ENCODE measurements around the gene CFAP141. TPM values are rescaled to one million over a fixed set of nuclear protein-coding genes. Genes with fewer than 3 reads are reported as not detected.
"Not testable (repeated sequence)": the region's sequence is repeated elsewhere in the genome, so short reads cannot be mapped to it uniquely, and the experiment has no call there.

The CFAP141 gene
- total RNA-seq: not detected

DNA sequence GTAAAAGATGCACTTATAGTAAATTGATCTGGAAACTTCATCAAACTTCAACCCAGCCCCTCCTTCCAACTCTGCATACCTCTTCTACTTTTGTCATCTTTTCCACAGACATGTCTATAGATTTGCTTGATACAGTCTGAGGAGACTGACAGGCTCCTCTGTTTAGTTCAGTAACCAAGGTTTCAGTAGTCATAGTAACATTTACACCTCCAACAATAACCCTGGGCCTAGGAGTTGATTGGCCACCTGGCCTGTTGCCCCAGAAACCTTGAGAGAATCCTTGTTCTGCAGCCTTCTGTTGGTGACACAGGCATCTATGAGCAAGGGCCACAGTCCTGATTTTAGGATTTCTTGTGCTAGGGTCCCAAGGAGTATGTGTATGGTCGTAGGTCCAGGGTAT lies at the start of gene CFAP141:
TSS of gene CFAP141 (minus strand) at position 138 of the 400 bp plus-strand sequence. CDS start at position 112, 26 bp downstream.
- intact Hi-C loops (cut with DNase I): no loop called here
- DNase-seq (ENCODE audit: low spot score): no peak
- ATAC-seq: no peak

- intact Hi-C loops (cut with DNase I): no loop called here
Observed at GRCh38 chr1:154253671-154254070, 47.5 kb upstream of the CFAP141 start.

DNA sequence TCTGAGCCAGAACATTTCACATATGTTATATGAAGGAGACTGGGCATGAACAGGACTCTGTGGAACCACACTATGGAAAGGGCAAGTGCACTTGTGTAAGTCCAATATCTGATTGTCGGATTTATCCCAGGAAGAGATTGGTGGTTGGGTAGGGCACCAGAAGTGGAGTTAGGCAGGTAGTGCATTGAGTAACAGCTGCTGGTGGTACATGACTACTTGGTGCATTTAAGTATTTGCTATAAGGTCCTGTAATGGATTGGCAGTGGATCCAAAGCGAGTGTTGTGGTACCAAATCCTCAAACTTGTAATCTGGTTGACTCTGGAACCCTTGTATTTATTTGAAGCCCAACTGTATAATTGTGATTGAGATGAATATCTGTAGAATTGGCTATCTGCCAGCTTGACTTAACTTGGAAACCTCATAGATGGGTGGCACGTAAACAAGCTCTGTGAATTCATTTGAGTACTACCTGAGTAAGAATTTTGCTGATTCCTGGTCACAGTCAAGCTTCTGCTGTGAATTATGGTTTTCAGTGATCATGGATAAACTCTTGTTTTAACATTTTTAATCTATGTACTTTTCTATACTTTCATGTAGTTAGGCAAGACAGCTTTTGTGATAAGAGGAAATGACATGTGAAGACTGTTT lies 35.7 kb upstream of the CFAP141 start:
- intact Hi-C loops (cut with DNase I): no loop called here
- DNase-seq (ENCODE audit: low spot score): no peak

More at GRCh38 chr1:154253671-154254070, 47.5 kb upstream of the CFAP141 start:
- no peak for DNase-seq (ENCODE audit: low spot score)
- ATAC-seq: no peak

GRCh38 chr1:154240294-154240833 lies 34.2 kb upstream of the CFAP141 start:
- no peak for ATAC-seq
- intact Hi-C loops (cut with DNase I): no loop called here
- DNase-seq (ENCODE audit: low spot score): no peak

More for the DNA sequence above, 35.7 kb upstream of the CFAP141 start:
- ATAC-seq: no peak

DNA sequence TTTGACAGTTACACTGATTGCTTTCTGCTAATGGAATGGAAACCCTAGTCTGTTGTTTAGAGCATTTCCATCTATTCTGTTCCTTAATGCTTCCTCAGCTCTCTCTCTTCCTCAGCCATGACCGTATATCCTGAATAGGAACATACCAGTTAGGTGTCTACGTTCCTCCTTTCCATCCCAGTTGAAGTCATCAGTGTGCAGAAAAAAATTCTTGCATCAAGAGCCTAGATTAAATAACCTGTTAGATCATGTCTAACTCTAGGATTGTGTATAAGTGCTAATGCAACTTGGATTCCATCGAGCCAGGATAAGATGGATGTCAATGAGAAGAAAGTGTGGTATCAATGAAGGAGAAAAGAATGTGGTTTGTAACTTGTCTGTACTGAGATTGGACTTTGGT lies 33.4 kb upstream of the CFAP141 start:
- intact Hi-C loops (cut with DNase I): no loop called here
- no peak for ATAC-seq

DNA sequence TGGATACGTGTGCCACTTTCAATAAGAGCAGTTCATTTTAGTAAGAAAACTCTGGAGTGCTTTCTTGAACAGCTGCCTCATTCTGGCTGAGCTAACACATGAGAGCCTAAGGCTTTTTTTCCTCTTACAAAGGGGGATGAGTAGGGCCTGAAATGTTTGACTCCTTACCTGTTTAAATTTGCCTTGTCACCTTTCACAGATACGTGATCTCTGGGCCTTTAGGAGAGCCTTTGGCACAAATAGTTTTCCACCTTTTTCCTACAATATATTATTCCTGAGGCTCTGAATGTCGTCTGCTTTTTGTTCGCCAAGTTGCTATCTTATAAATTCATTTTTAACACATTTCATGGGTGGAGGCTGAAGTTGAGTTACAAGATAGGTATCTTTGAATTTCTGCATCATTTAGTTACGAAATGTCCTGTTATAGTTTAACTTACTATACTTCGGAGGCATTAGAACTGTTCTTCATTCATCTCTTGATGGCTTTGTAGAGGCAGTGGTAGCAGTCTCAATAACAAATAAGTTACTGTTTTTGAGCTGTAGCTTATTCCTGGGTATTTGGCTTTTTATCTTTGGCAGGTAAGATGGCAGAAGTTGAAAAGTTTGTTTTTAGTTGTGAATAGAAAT lies 31.9 kb upstream of the CFAP141 start:
- intact Hi-C loops (cut with DNase I): no loop called here
- no peak for DNase-seq (ENCODE audit: low spot score)
- no peak for ATAC-seq

More for the DNA sequence above, 33.4 kb upstream of the CFAP141 start:
- no peak for DNase-seq (ENCODE audit: low spot score)

GRCh38 chr1:154237435-154237834 lies 31.3 kb upstream of the CFAP141 start:
- DNase-seq (ENCODE audit: low spot score): no peak
- ATAC-seq: no peak
- intact Hi-C loops (cut with DNase I): no loop called here

GRCh38 chr1:154236855-154237254 lies 30.7 kb upstream of the CFAP141 start:
- no peak for ATAC-seq
- intact Hi-C loops (cut with DNase I): no loop called here
- DNase-seq (ENCODE audit: low spot score): no peak

GRCh38 chr1:154233127-154233526 lies 27.0 kb upstream of the CFAP141 start:
- ATAC-seq; DNase-seq (ENCODE audit: low spot score); intact Hi-C loops (cut with DNase I): not testable (repeated sequence)

GRCh38 chr1:154231112-154231511 lies 25.0 kb upstream of the CFAP141 start:
- intact Hi-C loops (cut with DNase I); ATAC-seq; DNase-seq (ENCODE audit: low spot score): not testable (repeated sequence)

- ATAC-seq: no peak
- intact Hi-C loops (cut with DNase I): no loop called here
- no peak for DNase-seq (ENCODE audit: low spot score)
Observed at GRCh38 chr1:154225370-154225769, 19.2 kb upstream of the CFAP141 start.

- no peak for DNase-seq (ENCODE audit: low spot score)
- intact Hi-C loops (cut with DNase I): no loop called here
- no peak for ATAC-seq
Observed at GRCh38 chr1:154223621-154224020, 17.5 kb upstream of the CFAP141 start.

- intact Hi-C loops (cut with DNase I): no loop called here
- DNase-seq (ENCODE audit: low spot score): no peak
Observed at GRCh38 chr1:154222918-154223317, 16.8 kb upstream of the CFAP141 start.

DNA sequence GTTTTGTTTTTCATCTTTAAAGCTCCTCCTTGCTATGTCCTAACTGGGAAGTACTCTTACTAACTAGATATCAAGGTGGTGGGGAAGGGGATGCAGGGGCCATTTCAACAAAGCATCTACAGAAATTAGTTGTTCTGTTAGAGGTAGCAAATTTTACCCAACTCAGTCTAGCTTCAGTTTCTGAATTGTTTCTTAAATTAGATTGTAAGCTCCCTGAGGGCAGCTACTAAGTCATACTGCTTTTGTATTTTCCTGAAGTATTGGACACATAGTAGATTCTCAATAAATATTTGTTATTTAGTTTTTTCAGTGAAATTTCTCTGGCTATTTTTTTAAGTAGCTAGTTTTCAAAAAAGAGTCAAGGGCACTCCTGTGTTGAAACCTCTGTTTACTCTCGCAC lies 16.4 kb upstream of the CFAP141 start:
- intact Hi-C loops (cut with DNase I): no loop called here
- ATAC-seq (no peak), DNase-seq (ENCODE audit: low spot score) (no peak)

More at GRCh38 chr1:154222918-154223317, 16.8 kb upstream of the CFAP141 start:
- ATAC-seq: no peak

DNA sequence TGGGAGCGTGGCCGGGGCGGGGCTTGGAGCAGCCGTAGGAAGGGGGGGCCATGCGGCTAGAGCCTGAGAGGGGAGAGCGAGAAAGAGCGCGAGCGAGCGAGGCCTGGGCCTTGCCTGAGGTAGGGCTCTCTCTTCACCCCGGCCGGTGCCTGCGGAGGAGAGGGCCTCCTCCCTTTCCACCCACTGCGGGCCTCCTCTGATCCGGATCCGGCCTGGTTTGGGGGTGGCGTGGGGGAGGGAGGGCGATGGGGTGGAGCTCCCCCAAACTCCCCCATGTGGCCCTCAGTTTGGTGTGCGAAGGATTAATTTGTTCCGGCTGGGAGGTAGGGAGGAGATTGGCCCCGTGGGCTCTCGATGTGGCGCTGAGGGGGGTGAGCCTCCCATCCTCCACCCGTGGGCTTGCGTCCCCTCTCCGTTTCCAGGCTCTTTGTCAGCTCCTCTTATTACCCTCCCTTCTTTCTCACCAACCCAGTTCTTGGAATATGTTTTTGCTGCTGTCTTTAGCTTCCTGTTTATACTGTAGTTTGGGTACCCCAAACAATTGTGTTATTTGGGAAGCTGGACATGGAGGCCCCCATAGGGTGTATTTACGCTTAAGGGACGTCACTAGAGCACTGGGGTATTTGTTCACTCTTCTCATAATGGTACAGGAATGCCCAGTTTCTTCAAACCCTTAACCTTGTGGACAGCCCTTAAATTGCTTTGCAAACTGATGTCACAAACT lies 15.3 kb upstream of the CFAP141 start:
- intact Hi-C loops (cut with DNase I): no loop called here

GRCh38 chr1:154220970-154221277 lies 14.8 kb upstream of the CFAP141 start:
- DNase-seq (ENCODE audit: low spot score): no peak
- ATAC-seq: no peak
- intact Hi-C loops (cut with DNase I): no loop called here

More for the DNA sequence above, 15.3 kb upstream of the CFAP141 start:
- ATAC-seq (peak; percentile 37), DNase-seq (ENCODE audit: low spot score) (peak; percentile 84)

DNA sequence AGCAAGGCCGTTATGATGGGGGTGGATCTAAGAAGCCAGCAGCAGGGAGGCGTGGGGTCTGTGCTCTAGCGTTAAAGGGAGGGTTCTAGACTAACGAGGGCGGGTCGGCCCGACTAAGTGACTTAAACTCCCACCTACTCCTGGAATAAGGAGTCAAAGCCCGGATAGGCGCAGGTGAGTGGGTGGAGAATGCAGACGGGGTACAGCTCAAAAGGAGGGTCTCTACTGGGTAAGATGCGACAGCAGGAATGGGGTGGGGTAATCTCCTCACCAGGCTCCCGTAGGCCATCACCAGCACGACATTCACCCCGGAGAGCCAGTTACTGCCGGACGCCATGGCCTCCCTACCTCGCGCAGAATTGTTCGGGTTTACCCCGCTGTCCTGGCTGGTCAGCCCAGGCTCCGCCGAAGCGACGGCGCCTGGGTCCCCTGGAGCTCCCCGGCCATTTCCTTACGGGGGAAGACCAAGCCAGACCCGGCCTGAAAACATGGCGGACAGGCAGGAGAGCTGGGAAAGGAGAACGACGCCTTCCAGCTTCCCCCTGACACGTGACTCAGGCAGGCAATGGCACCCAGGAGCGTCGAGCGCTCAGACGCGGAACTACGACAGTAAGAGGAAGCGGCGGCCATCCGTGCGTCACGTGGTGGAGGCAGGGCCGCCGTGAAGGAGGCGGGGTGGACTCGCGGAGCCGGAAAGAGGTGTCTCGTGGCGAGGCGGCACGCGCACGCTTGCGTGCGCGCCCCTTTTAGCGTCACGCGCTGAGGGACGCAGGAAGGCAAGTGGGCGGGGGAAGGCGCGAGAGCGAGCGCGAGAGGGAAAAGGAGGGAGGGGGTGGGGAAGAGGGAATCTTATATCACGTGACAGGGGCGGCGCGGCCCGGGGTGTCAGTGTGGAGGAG lies 14.2 kb upstream of the CFAP141 start, which contains the start of gene UBAP2L:
TSS of gene UBAP2L (plus strand) at position 885 of the 899 bp plus-strand sequence. CDS start 4,169 bp downstream, outside the sequence.
- DNase-seq (ENCODE audit: low spot score): peak; percentile 99
- ATAC-seq: peak; percentile 99
- intact Hi-C loops (cut with DNase I): no loop called here

DNA sequence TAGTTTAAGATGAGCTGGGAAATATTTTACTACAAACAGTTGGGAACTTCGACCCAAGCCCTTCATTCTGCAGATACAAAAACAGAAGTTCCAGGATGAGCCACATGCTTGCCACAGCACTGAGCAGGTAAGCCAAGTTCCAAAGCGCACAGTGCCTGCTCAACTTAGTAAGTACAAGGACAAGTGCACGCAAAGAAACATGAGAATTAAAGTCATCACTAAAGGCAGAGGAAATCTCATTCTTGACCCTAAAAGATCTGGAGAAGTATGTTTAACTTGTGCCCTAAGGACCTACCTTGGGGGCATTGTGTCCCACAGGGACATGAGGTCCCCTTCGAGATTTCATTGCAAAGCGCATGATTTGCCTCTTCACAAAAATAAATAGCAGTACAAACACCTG lies 13.4 kb upstream of the CFAP141 start:
- DNase-seq (ENCODE audit: low spot score) (no peak), ATAC-seq (no peak)
- intact Hi-C loops (cut with DNase I): no loop called here

GRCh38 chr1:154218545-154218944 lies 12.4 kb upstream of the CFAP141 start:
- ATAC-seq (no peak), DNase-seq (ENCODE audit: low spot score) (no peak)
- intact Hi-C loops (cut with DNase I): no loop called here

All from sciatic nerve (tissue), 2 donors.